NCI-H146 treated with DMSO at 0.1 percent for 48 hours (cell line): ENCODE results near the gene CTNNA3.

Source experiments
- DNase-seq: peaks from one replicate; lab custom pipeline; 2025; ENCODE audit not compliant: unreplicated experiment; lab: John Stamatoyannopoulos, UW

The CTNNA3 gene

DNA sequence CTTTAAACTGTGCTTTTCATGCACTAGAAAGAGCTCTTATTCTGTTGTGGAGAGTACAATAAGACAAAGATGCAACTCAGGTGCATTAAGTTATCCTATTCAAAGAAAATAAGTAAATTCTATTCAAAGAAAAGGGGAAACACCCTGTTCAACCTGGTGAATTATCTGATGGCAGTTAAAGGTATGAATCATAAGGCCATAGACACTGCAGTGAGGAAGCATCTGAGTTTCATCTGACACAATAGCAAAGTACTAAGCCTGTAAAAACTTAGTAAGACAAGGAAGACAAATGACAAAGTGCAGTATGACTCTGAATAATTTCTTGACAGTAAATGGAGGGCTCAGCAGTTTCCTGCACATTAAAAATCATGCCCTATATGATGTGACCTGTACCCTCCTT, 861.2 kb downstream of the CTNNA3 start:
- no peak for DNase-seq

DNA sequence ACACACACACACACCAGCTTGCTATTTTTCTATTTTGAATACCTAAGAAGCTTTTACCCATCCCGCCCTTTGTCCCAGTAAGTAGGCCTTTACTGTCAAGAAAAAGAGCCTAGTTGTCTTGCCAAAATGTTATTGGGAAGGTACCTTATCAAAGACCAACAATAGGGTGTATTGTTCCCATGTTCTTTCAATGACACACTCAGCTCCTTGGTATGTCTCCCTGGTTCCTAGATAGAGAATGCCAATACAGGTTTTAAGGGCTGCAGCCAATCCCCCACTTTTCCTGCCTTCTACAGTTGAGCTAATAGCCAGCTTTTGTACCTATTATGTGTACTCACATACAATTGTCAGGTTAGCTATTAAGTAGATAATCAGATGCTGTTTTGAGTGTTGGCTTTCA, 862.1 kb downstream of the CTNNA3 start:
- no peak for DNase-seq

DNA sequence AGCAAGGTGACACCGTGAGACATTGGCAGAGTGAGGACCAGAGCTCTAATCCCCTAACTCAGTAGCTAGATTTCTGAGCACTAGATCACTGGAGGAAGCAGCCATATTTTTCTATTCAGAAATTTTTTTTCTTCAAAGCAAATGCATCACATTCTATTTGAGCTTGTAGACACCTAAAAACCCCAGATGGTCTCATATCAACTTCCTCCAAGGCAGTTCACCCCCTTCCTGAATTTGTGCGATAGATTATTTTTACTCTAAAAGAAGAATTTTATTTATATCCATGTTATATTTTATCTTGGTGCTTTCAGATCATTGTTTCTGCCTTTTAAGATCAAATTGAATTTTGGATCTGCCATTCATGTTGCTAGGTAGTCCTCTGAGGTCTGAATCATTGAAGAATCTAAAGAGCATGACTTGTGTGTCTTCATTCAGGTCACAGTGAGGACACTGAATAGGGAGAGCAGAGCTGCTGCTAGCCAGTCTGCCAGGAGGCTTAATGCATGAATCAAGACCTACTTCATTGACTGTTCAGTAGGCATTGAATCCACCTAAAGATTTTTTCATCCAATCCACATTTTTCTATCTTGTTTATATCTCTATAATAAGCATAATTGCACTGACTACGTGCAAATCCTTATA, 863.1 kb downstream of the CTNNA3 start:
- no peak for DNase-seq

DNA sequence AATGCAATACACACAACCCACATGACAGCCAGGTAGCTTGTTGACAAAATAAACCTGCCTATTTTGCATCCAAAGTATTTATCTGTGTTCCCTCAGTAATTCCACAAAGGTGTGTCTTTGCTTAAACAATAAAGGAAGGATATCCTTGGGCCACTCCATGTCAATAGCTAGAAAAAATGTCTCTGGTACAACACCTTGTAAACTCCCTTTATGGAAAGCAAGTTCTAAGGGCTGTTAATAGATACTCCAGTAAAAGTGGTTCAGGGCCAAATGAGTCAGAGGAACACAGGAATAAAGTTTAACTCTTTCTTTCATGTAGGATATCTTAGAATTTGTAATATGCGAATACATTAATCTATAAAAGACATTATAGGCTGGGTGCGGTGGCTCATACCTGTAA, 867.0 kb downstream of the CTNNA3 start:
- DNase-seq = no peak

DNA sequence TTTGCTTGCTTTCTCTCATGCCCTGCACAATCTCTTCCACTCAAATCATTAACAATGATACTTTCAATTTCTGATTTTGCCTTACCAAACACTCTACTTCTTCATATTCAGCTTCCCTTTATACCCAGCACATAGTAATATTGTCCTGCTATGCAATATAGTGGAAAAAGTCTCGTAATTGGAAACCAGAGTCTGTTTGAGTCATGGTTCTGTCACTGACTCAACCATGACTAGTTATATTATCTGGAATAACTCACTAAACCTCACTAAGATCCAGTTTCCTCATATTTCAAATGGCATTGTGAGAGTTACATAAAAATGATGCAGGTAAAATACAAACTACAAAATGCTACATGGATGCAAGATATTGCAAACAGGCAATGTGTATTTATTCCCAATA, 868.6 kb downstream of the CTNNA3 start:
- DNase-seq = no peak

- DNase-seq = no peak
These were observed 872.7 kb downstream of the CTNNA3 start for GRCh38 chr10:66823301-66823700.

DNA sequence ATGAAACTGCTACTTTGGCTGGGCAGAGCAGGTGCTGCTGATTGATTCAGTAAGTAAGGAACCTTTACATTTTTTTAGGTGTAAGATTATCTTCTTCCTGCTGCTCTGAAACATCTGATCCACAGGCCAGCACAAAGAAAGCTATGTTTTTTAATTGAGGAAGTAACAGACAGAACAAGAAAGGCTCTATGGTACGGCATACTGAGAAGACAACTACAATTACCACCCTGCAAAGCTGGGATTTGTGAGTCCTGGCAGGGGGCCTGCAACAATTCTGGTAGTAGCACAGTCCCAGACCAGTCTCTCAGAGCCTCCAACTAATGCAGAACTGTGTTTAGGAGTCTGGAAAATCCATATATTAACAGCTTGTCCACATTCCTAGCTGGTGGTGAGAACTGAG, 873.2 kb downstream of the CTNNA3 start:
- no peak for DNase-seq

GRCh38 chr10:66819691-66820090, 876.3 kb downstream of the CTNNA3 start:
- no peak for DNase-seq

GRCh38 chr10:66813122-66813521, 882.9 kb downstream of the CTNNA3 start:
- DNase-seq = no peak

DNA sequence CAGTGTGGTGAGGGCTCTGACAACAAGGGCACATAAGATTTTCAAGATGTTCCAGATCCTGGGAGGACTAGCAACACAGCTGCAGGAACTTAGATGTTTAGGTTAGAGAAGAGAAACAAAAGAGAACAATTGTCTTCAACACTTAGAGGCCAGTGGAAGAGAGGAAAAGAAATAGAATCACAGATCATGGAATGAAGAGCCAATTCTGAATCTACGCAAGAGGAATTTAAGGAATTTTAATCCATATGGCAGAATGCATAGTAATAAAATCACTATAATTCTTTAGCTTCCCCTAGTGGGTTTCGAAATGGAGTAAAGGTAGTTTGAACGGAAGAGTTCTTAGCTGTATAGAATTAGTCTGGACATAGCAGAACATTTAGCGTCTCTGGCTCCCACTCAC, 884.8 kb downstream of the CTNNA3 start:
- DNase-seq = no peak

GRCh38 chr10:66809402-66809801, 886.6 kb downstream of the CTNNA3 start:
- no peak for DNase-seq

DNA sequence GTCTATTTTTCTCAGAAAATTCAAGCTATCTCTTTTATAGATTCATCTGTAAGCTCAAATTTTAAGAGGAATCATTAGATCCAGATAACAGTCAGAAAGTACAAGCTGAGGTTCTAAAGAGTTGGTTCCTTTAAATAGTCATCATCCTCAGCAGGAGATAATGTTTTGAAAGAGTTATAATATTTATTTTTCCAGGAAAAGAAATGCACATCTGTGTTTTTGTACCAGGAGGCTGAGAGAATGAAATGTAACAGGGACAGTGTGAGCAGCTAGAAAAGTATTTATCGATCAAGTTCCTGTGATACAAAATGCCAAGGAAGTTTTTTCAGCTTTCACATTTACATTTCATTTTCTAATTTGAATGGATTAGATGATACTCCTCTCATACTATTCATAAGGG, 890.4 kb downstream of the CTNNA3 start:
- no peak for DNase-seq

DNA sequence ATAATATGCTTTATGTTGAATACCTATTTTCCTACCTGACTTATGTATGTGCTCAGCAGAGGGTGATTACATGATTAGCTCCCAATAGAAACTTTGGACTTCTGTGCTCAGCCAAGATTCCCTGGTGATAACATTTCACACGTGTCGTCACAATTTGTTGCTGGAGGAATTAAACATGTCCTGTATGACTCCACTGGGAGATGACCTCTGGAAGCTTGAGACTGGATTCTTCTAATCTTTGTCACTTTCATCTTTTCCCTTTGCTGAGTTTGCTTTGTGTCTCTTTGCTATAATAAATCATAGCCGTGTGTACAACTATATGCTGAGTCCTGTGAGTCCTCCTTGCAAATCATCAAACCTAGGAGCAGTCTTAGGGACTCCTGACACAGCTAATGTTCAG, 891.0 kb downstream of the CTNNA3 start:
- no peak for DNase-seq

DNA sequence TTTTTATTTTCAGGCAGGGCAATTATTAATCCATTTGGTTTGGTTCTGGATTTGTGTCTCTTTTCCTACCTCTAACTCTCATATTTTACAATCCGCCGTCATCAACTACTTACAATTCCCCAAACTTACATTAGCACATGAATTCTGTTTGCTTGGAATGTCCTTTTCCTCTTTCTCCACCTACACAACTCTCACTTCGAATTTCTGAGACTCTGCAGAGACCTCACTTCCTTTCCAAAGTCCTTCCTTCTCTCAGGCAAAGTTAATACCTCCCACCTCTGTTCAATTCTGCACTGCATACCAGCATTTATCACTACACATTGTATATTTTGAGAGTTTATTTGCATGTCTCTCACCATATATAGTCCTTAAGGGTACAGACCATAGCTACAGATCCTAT, 892.8 kb downstream of the CTNNA3 start:
- DNase-seq = no peak

GRCh38 chr10:66799474-66799873, 896.5 kb downstream of the CTNNA3 start:
- DNase-seq = no peak

DNA sequence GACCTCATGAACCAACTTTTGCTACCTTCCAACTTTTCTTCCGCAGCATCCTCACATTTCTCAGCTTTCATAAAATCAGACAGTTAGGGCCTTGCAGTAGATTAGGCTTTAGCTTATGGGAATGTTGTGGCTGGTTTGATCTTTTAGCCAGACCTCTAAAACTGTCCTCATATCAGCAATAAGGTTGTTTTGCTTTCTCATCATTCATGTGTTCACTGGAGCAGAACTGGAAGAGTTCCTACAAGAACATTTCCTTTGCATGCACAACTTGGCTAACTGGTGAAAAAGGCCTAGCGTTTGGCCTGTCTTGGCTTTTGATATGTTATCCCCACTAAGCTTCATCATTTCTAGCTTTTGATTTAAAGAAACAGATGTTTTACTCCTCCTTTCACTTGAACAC, 900.1 kb downstream of the CTNNA3 start:
- no peak for DNase-seq

DNA sequence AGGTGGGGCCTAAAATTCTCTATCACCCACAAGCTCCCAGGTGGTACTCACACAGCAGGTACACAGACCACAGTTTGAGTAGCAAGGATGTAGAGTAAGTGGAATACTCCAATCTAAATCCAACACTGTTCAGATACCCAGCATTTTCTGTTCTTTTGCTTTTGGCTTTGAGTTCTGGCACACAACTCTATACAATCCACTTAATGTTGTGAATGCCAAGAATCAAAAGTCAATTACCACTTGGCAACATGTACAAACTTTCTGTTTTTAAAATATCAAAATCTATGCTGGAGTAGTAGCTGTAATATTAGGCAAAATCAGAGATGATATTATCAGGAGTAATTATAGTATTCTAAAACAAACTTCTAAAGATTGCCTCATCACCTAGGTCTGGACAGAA, 903.6 kb downstream of the CTNNA3 start:
- DNase-seq = no peak

GRCh38 chr10:66788178-66788987, 907.6 kb downstream of the CTNNA3 start:
- no peak for DNase-seq

DNA sequence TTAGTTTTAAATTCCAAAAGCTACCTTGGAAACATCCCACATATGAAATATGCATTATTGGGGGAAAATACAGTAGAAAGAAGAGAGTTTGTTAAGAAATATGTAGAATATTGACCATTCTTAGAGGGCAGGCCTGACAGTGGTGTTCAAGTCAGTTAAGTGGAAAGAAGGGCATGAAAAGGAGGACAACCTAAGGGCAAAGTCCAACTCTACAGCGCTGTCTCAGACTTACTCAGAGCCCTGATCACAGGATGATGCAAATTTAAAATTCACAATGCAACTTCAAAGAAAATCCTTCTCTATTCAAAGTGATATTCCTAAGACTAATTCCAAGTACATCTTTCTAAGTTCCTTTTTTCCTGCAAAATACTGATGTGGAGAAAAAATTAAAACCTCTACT, 909.3 kb downstream of the CTNNA3 start:
- no peak for DNase-seq

DNA sequence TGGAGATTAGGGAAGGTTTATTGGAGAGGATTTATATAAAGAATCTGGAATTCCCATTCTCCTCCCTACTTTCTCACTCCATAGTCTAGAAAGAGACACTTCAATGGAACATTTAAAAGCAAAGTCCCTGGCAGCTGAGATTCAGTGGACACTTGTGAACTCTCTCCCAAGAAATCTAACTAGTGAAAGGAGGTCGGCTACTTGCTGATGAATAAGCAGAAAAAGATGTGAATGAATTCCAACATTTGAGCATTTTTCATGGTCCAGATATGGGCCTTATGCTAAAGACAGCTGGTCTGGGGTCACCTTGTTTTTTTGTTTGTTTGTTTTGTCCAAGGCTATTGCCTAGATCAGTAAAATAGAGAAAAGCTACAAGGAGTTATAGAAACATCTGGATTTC, 911.2 kb downstream of the CTNNA3 start:
- DNase-seq = no peak

GRCh38 chr10:66783316-66783715, 912.7 kb downstream of the CTNNA3 start:
- DNase-seq = no peak

DNA sequence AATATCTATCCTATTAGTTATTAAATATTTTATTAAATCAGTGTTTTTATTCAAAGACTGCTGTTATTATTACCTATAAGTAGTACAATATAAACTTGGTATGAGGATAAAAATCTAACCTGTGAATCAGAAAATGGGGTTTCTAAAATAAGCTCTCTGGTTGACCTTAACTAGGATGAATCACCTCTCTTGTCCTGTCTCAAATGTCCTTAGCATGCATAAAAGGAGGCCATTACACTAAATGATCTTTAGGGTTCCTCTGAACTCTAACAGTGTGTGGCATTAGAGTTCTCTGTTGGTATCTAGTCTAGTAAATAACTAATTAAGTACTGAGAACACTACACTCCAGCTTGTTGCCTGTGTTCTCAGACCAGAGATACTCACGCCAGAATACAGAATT, 913.2 kb downstream of the CTNNA3 start:
- DNase-seq = no peak

- no peak for DNase-seq
These were observed 913.9 kb downstream of the CTNNA3 start for GRCh38 chr10:66782144-66782543.
